Tongue (tissue), 2 donors: ENCODE results near the gene DOCK10. TPM values are rescaled to one million over a fixed set of nuclear protein-coding genes. Genes with fewer than 3 reads are reported as not detected.
A peak's percentile ranks its signal among the peaks of the same experiment; 100 is the strongest.

Experiments used
- DNase-seq: peaks from one replicate; pipeline ENCODE4 v3.0.0-alpha.2; 2015
- total RNA-seq: library from RNA; depleted of rRNA; stranded (reverse); fragments of >200 nt; gene quantifications from one replicate; pipeline ENCODE4 v1.2.3, GENCODE V29; 2014

DOCK10 gene
- total RNA-seq, 1 donor from 2014 or later: 13.8 TPM

- no peak for DNase-seq
Observed at GRCh38 chr2:224833986-224834385, 208.3 kb downstream of the DOCK10 start.

GRCh38 chr2:224832207-224832606 lies 210.1 kb downstream of the DOCK10 start:
- no peak for DNase-seq

GRCh38 chr2:224831530-224831929 lies 210.7 kb downstream of the DOCK10 start:
- DNase-seq: peak; percentile 51

GRCh38 chr2:224820283-224820991 lies 221.8 kb downstream of the DOCK10 start:
- no peak for DNase-seq

- no peak for DNase-seq
Observed at GRCh38 chr2:224819075-224819474, 223.2 kb downstream of the DOCK10 start.

GRCh38 chr2:224817676-224818075 lies 224.6 kb downstream of the DOCK10 start:
- DNase-seq: no peak

- DNase-seq: no peak
Observed at GRCh38 chr2:224816816-224817215, 225.5 kb downstream of the DOCK10 start.

GRCh38 chr2:224813578-224813977 lies 228.7 kb downstream of the DOCK10 start:
- DNase-seq: no peak

GRCh38 chr2:224807153-224807964 lies 234.9 kb downstream of the DOCK10 start:
- no peak for DNase-seq

- no peak for DNase-seq
Observed at GRCh38 chr2:224803930-224804329, 238.3 kb downstream of the DOCK10 start.

- DNase-seq: no peak
Observed at GRCh38 chr2:224802407-224802806, 239.9 kb downstream of the DOCK10 start.

GRCh38 chr2:224801360-224801759 lies 240.9 kb downstream of the DOCK10 start:
- no peak for DNase-seq

GRCh38 chr2:224799691-224800090 lies 242.6 kb downstream of the DOCK10 start:
- no peak for DNase-seq

GRCh38 chr2:224798180-224798579 lies 244.1 kb downstream of the DOCK10 start:
- no peak for DNase-seq

- DNase-seq: no peak
Observed at GRCh38 chr2:224796695-224797305, 245.5 kb downstream of the DOCK10 start.

- DNase-seq: peak; percentile 7
Observed at GRCh38 chr2:224793946-224794345, 248.3 kb downstream of the DOCK10 start.

GRCh38 chr2:224786848-224787247 lies 255.4 kb downstream of the DOCK10 start:
- DNase-seq: no peak

GRCh38 chr2:224781400-224781799 lies 260.9 kb downstream of the DOCK10 start:
- DNase-seq: no peak

GRCh38 chr2:224780823-224781222 lies 261.4 kb downstream of the DOCK10 start:
- DNase-seq: no peak

GRCh38 chr2:224780106-224780505 lies 262.2 kb downstream of the DOCK10 start:
- no peak for DNase-seq

- DNase-seq: peak; percentile 87
Observed at GRCh38 chr2:224778474-224778877, 263.8 kb downstream of the DOCK10 start.

- DNase-seq: no peak
Observed at GRCh38 chr2:224777559-224777930, 264.7 kb downstream of the DOCK10 start.
